ENCODE measurements around the gene ZNF384.

- TF ChIP-seq SUZ12 (IDR thresholded peaks at IDR 0.05; ENCODE audit: extremely low read depth, insufficient read depth, insufficient read length) (peak; percentile 38), ZNF274 (IDR thresholded peaks at IDR 0.05; ENCODE audit: low read depth, low read length) (no peak), YY1 (IDR thresholded peaks at IDR 0.05; ENCODE audit: insufficient read depth, insufficient read length) (no peak)
These were observed 11.5 kb upstream of the ZNF384 start, which contains the start of gene PIANP for GRCh38 chr12:6700646-6701051.
